GM21367 (cell line): Measurements from ENCODE around the gene DHX34.
"Not testable (repeated sequence)": the region's sequence is repeated elsewhere in the genome, so short reads cannot be mapped to it uniquely, and the experiment has no call there.

Experiments
- ATAC-seq: cut with Tn5 transposase; IDR thresholded peaks from one replicate; pipeline ENCODE4 v1.9.1; 2021; ENCODE audit not compliant: unreplicated experiment

The DHX34 gene

GRCh38 chr19:47387623-47388022 is 38.5 kb downstream of the DHX34 start:
- not testable (repeated sequence) for ATAC-seq

GRCh38 chr19:47388721-47389120 is 39.6 kb downstream of the DHX34 start:
- ATAC-seq, result not testable (repeated sequence)

GRCh38 chr19:47389150-47389556 is 40.0 kb downstream of the DHX34 start:
- ATAC-seq, result no peak

GRCh38 chr19:47390533-47391488 is 41.7 kb downstream of the DHX34 start:
- ATAC-seq, result no peak

- ATAC-seq, result no peak
These were observed 42.6 kb downstream of the DHX34 start for GRCh38 chr19:47391510-47392223.

GRCh38 chr19:47398707-47399597 is 49.8 kb downstream of the DHX34 start:
- no peak for ATAC-seq

GRCh38 chr19:47402504-47402903 is 53.4 kb downstream of the DHX34 start:
- ATAC-seq, result no peak

- ATAC-seq, result no peak
These were observed 55.5 kb downstream of the DHX34 start for GRCh38 chr19:47404334-47405196.

- no peak for ATAC-seq
These were observed 56.1 kb downstream of the DHX34 start for GRCh38 chr19:47405197-47405550.

- ATAC-seq, result no peak
These were observed 56.8 kb downstream of the DHX34 start for GRCh38 chr19:47405854-47406417.

GRCh38 chr19:47406711-47407416 is 57.7 kb downstream of the DHX34 start:
- ATAC-seq, result no peak

- no peak for ATAC-seq
These were observed 58.3 kb downstream of the DHX34 start for GRCh38 chr19:47407417-47407774.

GRCh38 chr19:47408156-47408938 is 59.2 kb downstream of the DHX34 start:
- no peak for ATAC-seq

- ATAC-seq, result no peak
These were observed 62.0 kb downstream of the DHX34 start for GRCh38 chr19:47411101-47411500.

GRCh38 chr19:47411696-47412095 is 62.6 kb downstream of the DHX34 start:
- not testable (repeated sequence) for ATAC-seq

GRCh38 chr19:47413941-47414340 is 64.8 kb downstream of the DHX34 start:
- ATAC-seq, result no peak

- ATAC-seq, result no peak
These were observed 65.4 kb downstream of the DHX34 start for GRCh38 chr19:47414469-47414868.

GRCh38 chr19:47415953-47416642 is 67.0 kb downstream of the DHX34 start:
- no peak for ATAC-seq
